Esophagus squamous epithelium (tissue), 4 donors: ENCODE results near the gene STEAP1.

Source experiments
- POLR2A ChIP-seq, 4 donors: fragments of 450-650 bp; IDR thresholded peaks; one replicate each; pipeline ENCODE4 v1.6.1; 2017; ENCODE audit warnings: antibody characterized with exemption in 4 of 4, mild to moderate bottlenecking in 4 of 4, moderate library complexity in 3 of 4
- TF ChIP-seq, protein P1 (sequence below), 6 experiments: fragments of 450-650 bp in 4 of 6; fragments of 200-600 bp in 2 of 6; sonication (generic) in 2 of 6; IDR thresholded peaks; one replicate each; pipeline ENCODE4 v1.5.1; 2016 to 2019; ENCODE audit warnings: antibody characterized with exemption in 6 of 6, mild to moderate bottlenecking in 4 of 6, moderate library complexity in 4 of 6

DNA sequence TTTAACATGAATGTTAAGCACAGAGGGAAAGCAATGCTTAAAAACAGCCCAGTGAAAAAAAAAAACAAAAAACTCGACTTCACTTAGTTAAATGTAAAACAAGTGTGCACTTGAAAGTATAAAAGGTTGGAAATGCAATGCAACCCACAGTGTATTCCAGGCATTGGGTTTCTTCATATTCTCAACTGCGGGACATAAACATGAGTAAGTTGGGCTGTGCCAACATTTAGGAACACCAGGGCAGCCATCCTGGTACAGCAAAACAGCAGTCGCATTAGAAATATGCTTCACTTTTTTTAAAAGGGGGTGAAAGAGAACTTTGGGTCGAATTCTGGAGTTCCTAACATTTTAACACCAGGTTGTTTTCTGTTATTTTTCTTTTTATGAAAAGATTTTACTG lies 937 bp downstream of the STEAP1 start:
- TF ChIP-seq, protein P1, sequence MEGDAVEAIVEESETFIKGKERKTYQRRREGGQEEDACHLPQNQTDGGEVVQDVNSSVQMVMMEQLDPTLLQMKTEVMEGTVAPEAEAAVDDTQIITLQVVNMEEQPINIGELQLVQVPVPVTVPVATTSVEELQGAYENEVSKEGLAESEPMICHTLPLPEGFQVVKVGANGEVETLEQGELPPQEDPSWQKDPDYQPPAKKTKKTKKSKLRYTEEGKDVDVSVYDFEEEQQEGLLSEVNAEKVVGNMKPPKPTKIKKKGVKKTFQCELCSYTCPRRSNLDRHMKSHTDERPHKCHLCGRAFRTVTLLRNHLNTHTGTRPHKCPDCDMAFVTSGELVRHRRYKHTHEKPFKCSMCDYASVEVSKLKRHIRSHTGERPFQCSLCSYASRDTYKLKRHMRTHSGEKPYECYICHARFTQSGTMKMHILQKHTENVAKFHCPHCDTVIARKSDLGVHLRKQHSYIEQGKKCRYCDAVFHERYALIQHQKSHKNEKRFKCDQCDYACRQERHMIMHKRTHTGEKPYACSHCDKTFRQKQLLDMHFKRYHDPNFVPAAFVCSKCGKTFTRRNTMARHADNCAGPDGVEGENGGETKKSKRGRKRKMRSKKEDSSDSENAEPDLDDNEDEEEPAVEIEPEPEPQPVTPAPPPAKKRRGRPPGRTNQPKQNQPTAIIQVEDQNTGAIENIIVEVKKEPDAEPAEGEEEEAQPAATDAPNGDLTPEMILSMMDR (IDR thresholded peaks at IDR 0.05) = no peak
- TF ChIP-seq POLR2A (IDR thresholded peaks at IDR 0.05) = no peak
